HUES6 (cell line): ENCODE data around the gene CDK5R2.

Experiments
- H3K27ac ChIP-seq: 2 replicates; pipeline ENCODE4 v1.7.0; 2013; ENCODE audit warnings: low read depth, mild to moderate bottlenecking, low read length, inconsistent platforms
- H3K27me3 ChIP-seq: 2 replicates; pipeline ENCODE4 v1.6.1; 2013; ENCODE audit warnings: low read length; ENCODE audit not compliant: control insufficient read depth, insufficient read depth
- H3K36me3 ChIP-seq: 2 replicates; pipeline ENCODE4 v1.6.1; 2013; ENCODE audit warnings: low read length; ENCODE audit not compliant: control insufficient read depth, insufficient read depth
- H3K4me1 ChIP-seq: 2 replicates; pipeline ENCODE4 v1.6.1; 2013; ENCODE audit warnings: low read length; ENCODE audit not compliant: control insufficient read depth, insufficient read depth
- H3K4me3 ChIP-seq: 2 replicates; pipeline ENCODE4 v1.5.1; 2013; ENCODE audit warnings: low read depth, low read length
- H3K9ac ChIP-seq: one replicate; pipeline ENCODE4 v1.6.1; 2013; ENCODE audit warnings: mild to moderate bottlenecking, low read length
- H3K9me3 ChIP-seq: 2 replicates; pipeline ENCODE4 v1.6.1; 2013; ENCODE audit warnings: low read depth, low read length; ENCODE audit not compliant: control insufficient read depth, insufficient read depth

CDK5R2 gene

DNA sequence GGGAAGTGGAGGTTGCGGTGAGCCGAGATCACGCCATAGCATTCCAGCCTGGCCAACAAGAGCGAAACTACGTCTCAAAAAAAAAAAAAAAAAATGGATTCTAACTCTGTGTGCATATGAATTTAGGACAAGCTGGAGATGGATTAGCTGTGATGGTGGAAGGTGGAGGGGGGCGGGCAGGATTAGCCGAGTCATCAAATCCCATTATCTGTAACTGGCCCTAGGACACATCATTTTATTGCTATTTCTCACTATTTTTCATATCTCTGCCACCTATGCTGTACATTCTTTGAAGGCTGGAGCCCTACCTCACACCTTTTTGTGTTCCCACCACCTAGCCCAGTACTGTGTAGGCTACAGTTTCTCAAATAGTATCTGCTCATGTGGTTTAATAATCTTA, 7.3 kb upstream of the CDK5R2 start:
- Histone ChIP-seq H3K27ac (no peak overlapping the region), H3K9ac (no peak overlapping the region), H3K4me1 (no peaks in the 10 kb centered on the region), H3K27me3 (peaks cover 38% of the 10 kb centered on the region), H3K4me3 (no peak overlapping the region), H3K36me3 (no peaks in the 10 kb centered on the region), H3K9me3 (no peaks in the 10 kb centered on the region)

DNA sequence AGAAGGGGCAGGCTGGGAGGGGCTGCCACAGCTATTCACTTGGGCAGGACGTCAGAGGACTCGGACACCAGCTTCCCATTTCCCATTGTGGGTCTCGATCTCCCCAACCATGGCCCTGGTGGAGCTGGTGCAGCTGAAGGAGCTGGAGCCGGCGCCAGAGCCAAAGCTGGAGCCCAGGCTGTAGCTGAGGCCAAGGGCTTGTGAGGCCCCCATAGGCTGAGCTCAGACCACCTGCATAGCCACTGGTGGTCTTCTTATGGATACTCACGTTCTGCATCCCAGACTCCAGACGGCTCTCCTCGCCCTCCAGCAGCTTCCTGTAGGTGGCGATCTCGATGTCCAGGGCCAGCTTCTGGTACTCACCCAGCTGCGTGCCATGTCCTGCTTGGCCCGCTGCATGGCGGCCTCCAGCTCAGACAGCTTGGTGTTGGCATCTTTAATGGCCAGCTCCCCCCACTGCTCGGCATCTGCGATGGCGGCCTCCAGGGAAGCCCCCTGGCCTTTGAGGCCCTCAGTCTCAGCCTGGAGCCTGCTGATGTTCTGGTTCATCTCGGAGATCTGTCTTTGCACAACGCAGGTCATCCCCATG, 6.0 kb upstream of the CDK5R2 start:
- H3K27ac ChIP-seq: no peak overlapping the region
- no peaks in the 10 kb centered on the region for H3K36me3 ChIP-seq
- H3K4me1 ChIP-seq: no peaks in the 10 kb centered on the region
- H3K4me3 ChIP-seq: no peak overlapping the region
- no peak overlapping the region for H3K9ac ChIP-seq
- H3K9me3 ChIP-seq: no peaks in the 10 kb centered on the region
- H3K27me3 ChIP-seq: peaks cover 51% of the 10 kb centered on the region

DNA sequence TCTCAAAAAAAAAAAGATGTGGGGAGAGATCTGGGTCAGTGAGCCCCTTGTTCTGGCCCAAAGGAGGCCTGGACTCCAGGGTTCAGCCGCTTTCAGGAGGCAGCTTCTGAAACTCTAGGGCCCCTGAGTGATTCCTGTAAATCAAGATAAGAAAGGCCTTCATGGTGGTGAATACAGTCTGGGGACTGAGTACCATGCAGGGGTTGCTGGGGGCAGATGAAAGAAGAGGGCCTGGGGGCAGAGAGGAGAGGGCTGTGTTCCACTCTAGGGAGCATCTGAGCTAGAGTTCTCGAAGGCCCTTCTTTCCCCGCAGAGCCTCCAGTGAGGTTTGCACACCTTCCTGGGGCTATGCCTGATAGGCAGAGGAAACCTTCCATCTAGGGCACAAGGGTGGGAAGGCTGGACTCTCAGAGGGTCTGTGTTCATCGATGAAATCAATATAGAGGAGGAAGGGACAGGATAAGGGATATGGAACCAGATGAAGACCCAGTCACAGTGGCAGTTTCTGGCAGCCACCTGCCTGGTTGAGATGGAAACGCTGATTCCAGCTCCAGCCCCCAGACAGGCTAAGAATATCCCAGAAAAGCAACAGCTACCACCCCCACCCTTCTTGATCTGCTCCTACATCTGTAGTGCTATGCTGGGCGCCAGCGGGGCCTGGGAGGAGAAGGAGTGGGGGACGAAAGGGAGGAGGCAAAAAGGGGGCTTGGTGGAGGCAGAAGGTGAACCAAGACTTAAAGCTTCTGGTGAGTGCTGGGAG, 4.7 kb upstream of the CDK5R2 start:
- H3K4me1 ChIP-seq: no peaks in the 10 kb centered on the region; the same call in 1 of the 2 replicates
- no peak overlapping the region for H3K4me3 ChIP-seq
- H3K9ac ChIP-seq: no peak overlapping the region
- no peak overlapping the region for H3K27ac ChIP-seq
- H3K36me3 ChIP-seq: no peaks in the 10 kb centered on the region
- peaks cover 62% of the 10 kb centered on the region for H3K27me3 ChIP-seq
- no peaks in the 10 kb centered on the region for H3K9me3 ChIP-seq

DNA sequence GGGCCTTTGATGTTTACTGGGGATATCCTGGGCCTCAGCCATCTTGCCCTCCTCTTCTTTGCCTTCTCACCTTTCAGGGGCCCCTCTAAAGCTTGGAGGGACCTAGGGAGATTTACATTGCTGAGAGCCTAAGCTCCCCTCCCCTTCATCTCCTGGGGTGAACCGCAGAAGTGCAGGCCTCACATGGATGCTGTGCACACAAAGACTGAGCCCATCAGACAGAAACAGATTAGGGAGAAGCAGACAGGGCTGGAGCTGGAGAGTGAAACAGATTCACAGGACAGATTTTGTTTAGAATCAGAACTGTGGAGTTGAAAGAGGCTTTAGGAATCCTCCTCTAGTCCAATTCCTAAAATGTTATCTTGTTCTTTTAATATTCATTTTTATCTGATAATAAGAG, 3.4 kb upstream of the CDK5R2 start:
- Histone ChIP-seq H3K36me3 (no peaks in the 10 kb centered on the region), H3K9me3 (no peaks in the 10 kb centered on the region), H3K27me3 (peaks cover 71% of the 10 kb centered on the region), H3K4me1 (peaks cover 5% of the 10 kb centered on the region), H3K9ac (no peak overlapping the region), H3K4me3 (no peak overlapping the region), H3K27ac (no peak overlapping the region)

DNA sequence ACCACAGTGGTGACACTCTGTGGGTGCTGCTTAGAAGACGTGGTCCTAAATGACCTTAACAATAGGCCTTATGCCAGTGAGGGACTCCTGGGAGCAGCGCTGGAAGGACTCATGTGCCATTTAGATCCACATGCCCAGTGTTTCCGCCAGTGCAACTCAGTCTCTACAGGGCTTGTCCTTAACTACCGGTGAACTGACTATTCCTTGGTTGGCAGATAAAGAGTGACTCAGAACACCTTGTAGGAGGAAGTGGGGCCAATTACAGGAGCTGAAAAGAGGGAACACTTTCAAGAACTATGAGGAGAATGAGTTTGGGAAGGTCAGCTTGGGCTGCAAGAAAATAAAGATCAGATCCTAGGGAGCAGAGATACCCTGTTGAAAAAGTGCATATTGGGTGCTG, 1.8 kb upstream of the CDK5R2 start:
- H3K27ac ChIP-seq: no peak overlapping the region
- no peak overlapping the region for H3K4me3 ChIP-seq
- peaks cover 87% of the 10 kb centered on the region for H3K27me3 ChIP-seq
- H3K4me1 ChIP-seq: peaks cover 9% of the 10 kb centered on the region
- H3K9me3 ChIP-seq: no peaks in the 10 kb centered on the region
- no peaks in the 10 kb centered on the region for H3K36me3 ChIP-seq
- H3K9ac ChIP-seq: no peak overlapping the region

DNA sequence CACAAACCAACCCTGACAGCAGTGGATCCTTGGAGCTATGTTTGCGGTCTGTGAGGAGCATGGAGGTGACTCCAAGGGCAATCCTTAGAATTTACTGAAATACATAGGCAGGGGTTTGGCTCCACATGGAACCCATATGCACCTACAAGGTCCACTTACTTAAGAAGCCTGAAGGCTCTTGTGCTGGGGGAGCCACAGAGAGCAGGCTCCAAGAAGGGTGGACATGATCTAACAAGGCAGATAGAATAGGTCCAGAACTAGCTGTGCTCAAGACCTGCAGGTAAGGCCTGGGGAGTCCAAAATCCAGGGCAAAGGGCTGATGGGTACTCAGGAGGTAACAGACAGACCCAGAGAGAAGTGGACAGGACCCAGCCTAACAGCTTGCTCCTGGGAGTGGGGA, 1.2 kb upstream of the CDK5R2 start:
- H3K9me3 ChIP-seq: no peaks in the 10 kb centered on the region
- peaks cover 9% of the 10 kb centered on the region for H3K4me1 ChIP-seq
- H3K27ac ChIP-seq: no peak overlapping the region
- H3K9ac ChIP-seq: no peak overlapping the region
- H3K27me3 ChIP-seq: peaks cover 88% of the 10 kb centered on the region
- H3K36me3 ChIP-seq: no peaks in the 10 kb centered on the region
- no peak overlapping the region for H3K4me3 ChIP-seq

DNA sequence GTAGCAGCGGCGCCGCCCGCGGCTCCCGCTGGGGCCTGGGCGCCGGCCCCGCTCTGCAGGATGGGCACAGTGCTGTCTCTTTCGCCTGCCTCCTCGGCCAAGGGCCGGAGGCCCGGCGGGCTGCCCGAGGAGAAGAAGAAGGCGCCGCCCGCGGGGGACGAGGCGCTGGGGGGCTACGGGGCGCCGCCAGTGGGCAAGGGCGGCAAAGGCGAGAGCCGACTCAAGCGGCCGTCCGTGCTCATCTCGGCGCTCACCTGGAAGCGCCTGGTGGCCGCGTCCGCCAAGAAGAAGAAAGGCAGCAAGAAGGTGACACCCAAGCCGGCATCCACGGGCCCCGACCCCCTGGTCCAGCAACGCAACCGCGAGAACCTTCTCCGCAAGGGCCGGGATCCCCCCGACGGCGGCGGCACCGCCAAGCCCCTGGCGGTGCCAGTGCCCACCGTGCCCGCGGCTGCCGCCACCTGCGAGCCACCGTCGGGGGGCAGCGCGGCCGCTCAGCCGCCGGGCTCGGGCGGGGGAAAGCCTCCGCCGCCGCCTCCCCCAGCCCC, 369 bp downstream of the CDK5R2 start:
- Histone ChIP-seq H3K4me1 (peaks cover 23% of the 10 kb centered on the region), H3K9ac (no peak overlapping the region), H3K36me3 (no peaks in the 10 kb centered on the region), H3K27me3 (peaks cover 76% of the 10 kb centered on the region), H3K9me3 (no peaks in the 10 kb centered on the region), H3K27ac (no peak overlapping the region), H3K4me3 (peak overlapping the region; percentile 73)

DNA sequence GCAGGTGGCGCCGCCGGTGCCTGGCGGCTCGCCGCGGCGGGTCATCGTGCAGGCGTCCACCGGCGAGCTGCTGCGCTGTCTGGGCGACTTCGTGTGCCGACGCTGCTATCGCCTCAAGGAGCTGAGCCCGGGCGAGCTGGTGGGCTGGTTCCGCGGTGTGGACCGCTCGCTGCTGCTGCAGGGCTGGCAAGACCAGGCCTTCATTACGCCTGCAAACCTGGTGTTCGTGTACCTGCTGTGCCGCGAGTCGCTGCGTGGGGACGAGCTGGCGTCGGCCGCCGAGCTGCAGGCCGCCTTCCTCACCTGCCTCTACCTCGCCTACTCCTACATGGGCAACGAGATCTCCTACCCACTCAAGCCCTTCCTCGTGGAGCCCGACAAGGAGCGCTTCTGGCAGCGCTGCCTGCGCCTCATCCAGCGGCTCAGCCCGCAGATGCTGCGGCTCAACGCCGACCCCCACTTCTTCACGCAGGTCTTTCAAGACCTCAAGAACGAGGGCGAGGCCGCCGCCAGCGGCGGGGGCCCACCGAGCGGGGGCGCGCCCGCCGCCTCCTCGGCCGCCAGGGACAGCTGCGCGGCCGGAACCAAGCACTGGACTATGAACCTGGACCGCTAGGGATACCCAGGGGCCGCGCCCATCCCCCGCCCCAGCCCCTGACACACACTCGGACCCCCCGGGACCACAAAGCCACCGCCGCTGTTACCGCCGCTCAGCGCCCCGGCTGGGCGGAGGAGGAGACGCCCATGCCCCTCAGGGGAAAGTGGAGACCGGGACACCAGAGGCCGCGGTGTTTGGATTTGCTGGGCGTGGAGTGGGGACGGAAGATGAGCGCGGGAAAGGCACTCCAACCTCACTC, 1.1 kb downstream of the CDK5R2 start:
- H3K36me3 ChIP-seq: no peaks in the 10 kb centered on the region
- H3K27me3 ChIP-seq: peaks cover 69% of the 10 kb centered on the region
- H3K4me1 ChIP-seq: peaks cover 23% of the 10 kb centered on the region
- no peaks in the 10 kb centered on the region for H3K9me3 ChIP-seq
- peak overlapping the region; percentile 73 for H3K4me3 ChIP-seq
- H3K9ac ChIP-seq: no peak overlapping the region
- no peak overlapping the region for H3K27ac ChIP-seq

DNA sequence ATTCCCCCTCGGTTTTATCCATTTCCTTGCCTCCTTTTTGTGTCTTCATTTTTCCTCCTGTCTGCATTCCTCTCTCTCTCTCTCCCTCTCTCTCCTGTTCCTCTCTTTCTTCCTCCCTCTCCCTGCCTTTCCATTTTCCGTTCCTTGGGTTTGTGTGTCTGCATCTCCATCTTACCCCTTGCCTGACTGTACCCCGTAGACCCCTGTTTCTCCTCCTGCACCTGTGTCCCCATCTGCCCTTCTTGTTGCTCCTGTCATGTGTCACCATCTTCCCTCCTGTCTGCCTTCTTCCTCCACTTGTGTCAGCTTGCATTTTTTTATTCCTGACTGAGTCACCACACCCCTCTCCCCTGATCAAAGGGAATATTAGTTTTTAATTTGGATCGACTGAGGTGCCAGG, 1.8 kb downstream of the CDK5R2 start:
- H3K9ac ChIP-seq: no peak overlapping the region
- H3K36me3 ChIP-seq: no peaks in the 10 kb centered on the region
- H3K9me3 ChIP-seq: no peaks in the 10 kb centered on the region
- peak overlapping the region; percentile 51 for H3K4me3 ChIP-seq
- H3K27ac ChIP-seq: no peak overlapping the region
- H3K4me1 ChIP-seq: peaks cover 23% of the 10 kb centered on the region
- peaks cover 64% of the 10 kb centered on the region for H3K27me3 ChIP-seq

DNA sequence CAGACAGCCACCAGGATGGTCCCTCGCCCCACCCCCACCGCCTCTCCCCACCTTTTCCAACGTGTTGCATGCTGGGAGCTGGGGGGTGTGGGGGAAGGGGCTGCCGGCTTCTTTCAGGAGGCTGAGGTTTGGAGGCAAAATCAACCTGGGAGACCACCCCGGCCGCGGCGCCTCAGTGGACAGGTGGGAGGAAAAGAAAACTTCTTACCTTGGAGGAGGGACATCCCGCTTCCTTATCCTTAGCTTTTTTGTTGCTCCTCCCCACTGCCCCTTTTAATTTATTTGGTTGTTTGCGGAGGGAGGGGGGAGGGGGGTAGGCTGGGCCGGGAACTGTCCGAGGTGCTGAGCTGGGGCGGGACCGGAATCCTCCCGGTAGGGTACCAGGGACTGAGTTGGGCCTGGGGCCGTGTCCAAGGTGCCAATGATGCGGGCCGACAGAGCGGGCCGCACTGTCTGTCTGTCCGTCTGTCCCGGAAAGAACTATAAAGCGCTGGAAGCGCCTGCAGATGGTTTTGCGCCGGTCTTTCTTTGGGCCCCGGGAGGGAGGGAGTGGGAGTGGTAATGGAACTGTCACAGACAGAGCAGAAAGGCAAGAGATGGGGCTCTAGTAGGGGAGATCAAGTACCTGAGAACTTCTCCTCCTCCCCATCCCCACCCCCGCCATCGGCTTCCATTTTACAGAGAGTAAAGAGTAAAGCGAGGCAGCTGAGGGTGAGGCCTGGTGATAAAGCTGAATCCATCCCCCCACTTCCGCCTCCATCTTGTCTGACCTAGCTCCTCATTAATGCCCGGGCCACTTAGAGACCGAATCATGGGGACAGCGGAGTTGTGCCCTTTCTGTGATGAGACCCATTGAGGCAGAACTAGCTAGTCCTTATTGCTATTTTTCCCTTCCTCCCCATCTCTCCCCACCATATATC, 2.4 kb downstream of the CDK5R2 start:
- peaks cover 61% of the 10 kb centered on the region for H3K27me3 ChIP-seq
- H3K27ac ChIP-seq: no peak overlapping the region

More for the DNA sequence above, 2.4 kb downstream of the CDK5R2 start:
- H3K9me3 ChIP-seq: no peaks in the 10 kb centered on the region
- H3K4me3 ChIP-seq: peak overlapping the region; percentile 51
- no peaks in the 10 kb centered on the region for H3K36me3 ChIP-seq
- H3K9ac ChIP-seq: no peak overlapping the region
- peaks cover 23% of the 10 kb centered on the region for H3K4me1 ChIP-seq
